ENCODE data around the gene SERPINA9.

- TF ChIP-seq, protein P1, sequence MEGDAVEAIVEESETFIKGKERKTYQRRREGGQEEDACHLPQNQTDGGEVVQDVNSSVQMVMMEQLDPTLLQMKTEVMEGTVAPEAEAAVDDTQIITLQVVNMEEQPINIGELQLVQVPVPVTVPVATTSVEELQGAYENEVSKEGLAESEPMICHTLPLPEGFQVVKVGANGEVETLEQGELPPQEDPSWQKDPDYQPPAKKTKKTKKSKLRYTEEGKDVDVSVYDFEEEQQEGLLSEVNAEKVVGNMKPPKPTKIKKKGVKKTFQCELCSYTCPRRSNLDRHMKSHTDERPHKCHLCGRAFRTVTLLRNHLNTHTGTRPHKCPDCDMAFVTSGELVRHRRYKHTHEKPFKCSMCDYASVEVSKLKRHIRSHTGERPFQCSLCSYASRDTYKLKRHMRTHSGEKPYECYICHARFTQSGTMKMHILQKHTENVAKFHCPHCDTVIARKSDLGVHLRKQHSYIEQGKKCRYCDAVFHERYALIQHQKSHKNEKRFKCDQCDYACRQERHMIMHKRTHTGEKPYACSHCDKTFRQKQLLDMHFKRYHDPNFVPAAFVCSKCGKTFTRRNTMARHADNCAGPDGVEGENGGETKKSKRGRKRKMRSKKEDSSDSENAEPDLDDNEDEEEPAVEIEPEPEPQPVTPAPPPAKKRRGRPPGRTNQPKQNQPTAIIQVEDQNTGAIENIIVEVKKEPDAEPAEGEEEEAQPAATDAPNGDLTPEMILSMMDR (IDR thresholded peaks at IDR 0.05; ENCODE audit: poor library complexity), result no peak
- no peak for TF ChIP-seq EZH2phosphoT487 (IDR thresholded peaks at IDR 0.05; ENCODE audit: low read depth, severe bottlenecking, unreplicated experiment)
- TF ChIP-seq EZH2 (IDR thresholded peaks at IDR 0.05; ENCODE audit: borderline replicate concordance), result no peak
These were observed 3.2 kb downstream of the SERPINA9 start for GRCh38 chr14:94472842-94473241.

Measured in hepatocyte (in vitro differentiated cells).